ENCODE measurements around the gene H6PD.

The H6PD gene

DNA sequence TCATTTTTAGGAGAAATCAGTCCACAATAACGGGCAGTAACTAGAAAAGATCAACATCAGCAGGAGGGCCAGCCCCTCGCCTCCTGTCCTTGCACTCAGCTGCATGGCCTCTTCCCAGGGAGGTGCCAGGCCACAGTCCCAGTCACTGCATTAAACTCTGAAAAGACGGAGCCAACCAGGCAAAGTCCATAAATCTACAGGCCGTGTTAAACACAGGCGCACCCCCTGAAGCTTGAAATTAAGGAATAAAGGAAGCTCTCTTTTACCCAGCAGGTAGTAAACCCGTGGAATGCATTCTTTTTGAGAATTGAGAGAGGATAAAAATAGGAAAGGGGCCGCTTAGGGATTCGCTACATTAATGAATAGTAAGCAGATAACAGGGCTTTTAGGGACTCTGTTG, 18.4 kb downstream of the H6PD start:
- DNase-seq (ENCODE audit: insufficient read length, low spot score), result no peak
- no peak for FAIRE-seq

DNA sequence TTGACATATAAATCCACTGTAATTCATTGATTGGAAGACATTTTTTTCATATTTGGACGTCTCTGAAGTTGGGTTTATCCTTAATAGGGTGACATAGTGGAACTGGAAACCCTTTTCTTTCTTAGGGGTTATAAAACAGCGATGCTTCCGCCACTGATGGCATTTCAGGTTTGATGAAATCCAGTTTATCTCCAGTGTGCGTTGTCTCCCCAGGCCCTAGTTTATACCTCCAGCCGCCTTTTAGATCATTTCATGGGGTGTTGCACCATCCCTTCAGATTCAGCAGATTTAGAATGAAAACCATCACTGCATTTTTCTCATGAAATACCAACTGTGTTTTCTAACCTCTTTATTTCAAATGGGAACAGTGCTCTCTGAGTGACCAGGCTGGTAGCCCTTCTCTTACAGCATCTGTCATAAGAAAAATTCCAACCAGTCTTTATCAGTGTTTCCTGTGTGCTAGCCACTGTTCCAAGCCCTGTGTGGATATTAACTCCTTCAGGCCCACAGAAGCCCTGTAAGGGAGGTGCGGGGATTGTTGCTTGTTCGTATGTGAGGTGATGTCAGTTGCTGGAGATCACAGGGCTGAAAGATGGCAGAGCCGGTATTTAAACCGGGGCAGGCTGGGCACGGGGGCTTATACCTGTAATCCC, 19.0 kb downstream of the H6PD start:
- DNase-seq (ENCODE audit: insufficient read length, low spot score), result no peak
- no peak for FAIRE-seq

DNA sequence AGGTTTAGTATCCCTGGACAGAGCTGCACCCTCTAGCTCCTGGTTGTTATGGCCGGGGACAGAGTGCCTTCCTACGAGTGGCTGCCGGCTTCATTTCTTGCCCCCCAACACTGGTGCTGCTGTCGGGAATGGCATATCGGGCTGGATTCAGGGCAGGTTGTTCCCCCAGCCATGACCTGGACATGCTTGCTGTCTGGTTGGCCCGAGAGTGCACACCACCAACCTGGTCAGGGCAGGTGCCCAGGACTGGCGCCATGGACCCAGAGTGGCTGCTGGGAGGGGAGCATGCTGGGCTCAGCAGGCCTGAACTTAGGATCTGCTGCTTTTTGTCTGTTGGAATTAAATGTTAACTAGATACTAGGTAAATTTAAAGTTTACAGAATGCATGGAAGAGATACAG, 21.8 kb downstream of the H6PD start:
- no peak for FAIRE-seq
- no peak for DNase-seq (ENCODE audit: insufficient read length, low spot score)

DNA sequence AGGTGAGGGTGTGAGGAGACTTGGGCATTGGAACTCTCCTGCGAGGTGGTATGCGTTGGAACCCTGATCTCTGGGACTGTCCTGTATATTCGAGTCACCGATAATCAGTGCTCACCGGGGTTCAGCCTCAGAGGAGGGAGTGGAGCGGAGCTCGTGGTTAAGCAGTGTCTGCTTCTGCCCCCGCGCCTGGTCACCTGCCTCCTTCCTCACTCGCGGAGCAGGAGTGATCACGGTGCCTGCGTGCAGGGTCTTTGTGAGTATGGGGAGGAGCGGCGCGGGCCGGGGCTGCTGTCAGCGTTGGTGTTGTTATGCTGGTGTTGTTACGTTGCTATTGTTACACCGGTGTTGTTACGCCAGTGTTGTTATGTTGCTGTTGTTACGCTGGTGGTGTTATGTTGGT, 23.3 kb downstream of the H6PD start:
- DNase-seq (ENCODE audit: insufficient read length, low spot score), result no peak
- no peak for FAIRE-seq

DNA sequence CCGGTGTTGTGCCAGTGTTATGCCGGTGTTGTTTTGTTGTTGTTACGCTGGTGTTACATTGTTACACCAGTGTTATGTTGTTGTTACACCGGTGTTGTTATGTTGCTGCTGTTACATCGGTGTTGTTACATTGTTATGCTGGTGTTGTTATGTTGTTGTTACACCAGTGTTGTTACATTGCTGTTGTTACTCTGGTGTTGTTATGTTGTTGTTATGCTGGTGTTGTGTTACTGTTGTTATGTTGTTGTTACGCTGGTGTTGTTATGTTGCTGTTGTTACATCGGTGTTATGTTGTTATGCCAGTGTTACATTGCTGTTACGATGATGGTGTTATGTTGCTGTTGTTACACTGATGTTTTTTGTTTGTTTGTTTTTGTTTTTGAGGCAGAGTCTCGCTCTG, 24.1 kb downstream of the H6PD start:
- DNase-seq (ENCODE audit: insufficient read length, low spot score), result no peak
- FAIRE-seq, result no peak

DNA sequence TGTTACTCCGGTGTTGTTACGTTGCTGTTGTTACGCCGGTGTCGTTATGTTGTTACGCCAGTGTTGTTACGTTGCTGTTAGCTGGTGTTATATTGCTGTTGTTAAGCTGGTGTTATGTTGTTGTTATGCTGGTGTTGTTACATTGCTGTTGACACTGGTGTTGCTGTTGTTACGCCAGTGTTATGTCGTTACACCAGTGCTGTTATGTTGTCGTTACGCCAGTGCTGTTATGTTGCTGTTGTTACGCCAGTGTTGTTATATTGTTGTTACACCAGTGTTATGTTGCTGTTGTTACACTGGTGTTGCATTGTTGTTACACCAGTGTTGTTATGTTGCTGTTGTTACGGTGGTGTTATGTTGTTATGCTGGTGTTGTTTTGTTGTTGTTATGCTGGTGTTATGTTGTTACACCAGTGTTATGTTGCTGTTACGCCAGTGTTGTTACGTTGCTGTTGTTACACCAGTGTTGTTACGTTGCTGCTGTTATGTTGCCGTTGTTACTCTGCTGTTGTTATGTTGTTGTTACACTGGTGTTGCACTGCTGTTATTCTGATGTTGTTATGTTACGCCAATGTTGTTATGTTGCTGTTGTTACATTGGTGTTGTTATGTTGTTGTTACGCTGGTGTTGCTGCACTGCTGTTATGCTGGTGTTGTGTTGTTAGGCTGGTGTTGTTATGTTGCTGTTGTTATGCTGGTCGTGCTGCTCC, 25.6 kb downstream of the H6PD start:
- DNase-seq (ENCODE audit: insufficient read length, low spot score) (no peak), FAIRE-seq (peak; percentile 8)

DNA sequence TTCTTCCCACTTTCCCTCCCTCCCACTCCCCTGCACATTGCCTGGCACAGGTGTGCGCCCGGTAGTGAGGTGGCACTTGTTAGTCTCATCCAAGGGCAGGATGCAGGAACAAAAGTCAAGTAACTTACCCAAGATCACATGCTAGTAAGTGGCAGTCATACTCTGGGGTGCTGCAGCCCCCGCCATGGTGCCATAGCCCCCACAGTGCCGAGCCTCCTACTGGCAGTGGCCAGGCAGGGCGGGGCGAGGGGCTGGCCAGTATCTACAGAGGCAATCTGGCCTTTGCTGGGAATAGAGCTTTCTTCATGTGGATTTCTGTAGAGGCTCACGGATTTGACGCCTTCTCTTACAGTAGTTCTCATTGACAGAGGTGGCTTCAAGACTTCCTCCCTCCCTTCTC, 26.9 kb downstream of the H6PD start:
- FAIRE-seq, result no peak
- DNase-seq (ENCODE audit: insufficient read length, low spot score), result no peak

DNA sequence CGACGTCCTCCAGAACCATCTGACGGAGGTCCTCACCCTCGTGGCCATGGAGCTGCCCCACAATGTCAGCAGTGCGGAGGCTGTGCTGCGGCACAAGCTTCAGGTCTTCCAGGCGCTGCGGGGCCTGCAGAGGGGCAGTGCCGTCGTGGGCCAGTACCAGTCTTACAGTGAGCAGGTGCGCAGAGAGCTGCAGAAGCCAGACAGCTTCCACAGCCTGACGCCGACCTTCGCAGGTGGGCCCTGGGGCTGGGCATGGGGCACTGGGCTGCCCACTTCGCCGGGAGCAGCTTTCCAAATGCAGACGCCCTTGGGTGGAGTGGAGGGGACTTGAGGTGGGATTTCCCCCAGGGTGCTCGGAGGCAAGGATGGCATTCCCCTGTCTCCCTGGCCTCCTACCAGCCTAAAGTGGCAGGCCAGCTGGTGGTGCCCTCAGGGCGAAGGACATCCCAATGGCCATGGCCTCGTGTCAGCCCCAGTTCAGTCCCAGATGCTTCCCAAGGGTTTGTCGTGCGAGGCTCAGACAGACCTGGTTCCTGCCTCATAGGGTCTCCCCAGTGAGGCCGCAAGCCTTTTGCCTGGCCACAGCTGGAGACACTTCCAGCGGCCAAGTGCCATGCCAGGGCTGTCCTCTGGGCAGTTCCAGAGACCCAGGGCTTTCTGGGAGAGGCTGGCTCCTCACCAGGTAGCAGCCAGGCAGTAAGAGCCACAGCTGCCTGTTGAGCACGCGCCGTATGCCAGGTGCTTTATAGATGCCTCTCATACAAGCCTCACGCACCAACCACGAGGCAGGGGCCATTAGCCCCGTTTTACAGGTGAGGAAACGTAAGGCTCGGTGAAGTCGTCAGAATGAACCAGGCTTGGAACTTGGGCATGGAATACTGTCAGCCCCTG, 27.8 kb downstream of the H6PD start:
- no peak for DNase-seq (ENCODE audit: insufficient read length, low spot score)
- FAIRE-seq, result no peak

DNA sequence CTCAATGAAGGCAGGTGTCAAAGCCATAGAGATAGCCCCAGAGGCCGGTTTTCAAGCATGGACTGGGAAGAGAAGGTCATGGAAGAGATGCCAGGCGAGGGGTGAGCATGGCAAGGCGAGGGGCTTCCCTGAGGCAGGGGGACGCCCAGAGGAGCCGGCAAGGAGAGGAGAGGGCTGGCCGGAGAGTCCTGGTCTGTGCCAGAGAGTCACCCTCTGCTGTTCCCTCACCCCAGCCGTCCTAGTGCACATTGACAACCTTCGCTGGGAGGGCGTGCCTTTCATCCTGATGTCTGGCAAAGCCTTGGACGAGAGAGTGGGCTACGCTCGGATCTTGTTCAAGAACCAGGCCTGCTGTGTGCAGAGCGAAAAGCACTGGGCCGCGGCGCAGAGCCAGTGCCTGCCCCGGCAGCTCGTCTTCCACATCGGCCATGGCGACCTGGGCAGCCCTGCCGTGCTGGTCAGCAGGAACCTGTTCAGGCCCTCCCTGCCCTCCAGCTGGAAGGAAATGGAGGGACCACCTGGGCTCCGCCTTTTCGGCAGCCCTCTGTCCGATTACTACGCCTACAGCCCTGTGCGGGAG, 28.8 kb downstream of the H6PD start:
- FAIRE-seq (no peak), DNase-seq (ENCODE audit: insufficient read length, low spot score) (no peak)

DNA sequence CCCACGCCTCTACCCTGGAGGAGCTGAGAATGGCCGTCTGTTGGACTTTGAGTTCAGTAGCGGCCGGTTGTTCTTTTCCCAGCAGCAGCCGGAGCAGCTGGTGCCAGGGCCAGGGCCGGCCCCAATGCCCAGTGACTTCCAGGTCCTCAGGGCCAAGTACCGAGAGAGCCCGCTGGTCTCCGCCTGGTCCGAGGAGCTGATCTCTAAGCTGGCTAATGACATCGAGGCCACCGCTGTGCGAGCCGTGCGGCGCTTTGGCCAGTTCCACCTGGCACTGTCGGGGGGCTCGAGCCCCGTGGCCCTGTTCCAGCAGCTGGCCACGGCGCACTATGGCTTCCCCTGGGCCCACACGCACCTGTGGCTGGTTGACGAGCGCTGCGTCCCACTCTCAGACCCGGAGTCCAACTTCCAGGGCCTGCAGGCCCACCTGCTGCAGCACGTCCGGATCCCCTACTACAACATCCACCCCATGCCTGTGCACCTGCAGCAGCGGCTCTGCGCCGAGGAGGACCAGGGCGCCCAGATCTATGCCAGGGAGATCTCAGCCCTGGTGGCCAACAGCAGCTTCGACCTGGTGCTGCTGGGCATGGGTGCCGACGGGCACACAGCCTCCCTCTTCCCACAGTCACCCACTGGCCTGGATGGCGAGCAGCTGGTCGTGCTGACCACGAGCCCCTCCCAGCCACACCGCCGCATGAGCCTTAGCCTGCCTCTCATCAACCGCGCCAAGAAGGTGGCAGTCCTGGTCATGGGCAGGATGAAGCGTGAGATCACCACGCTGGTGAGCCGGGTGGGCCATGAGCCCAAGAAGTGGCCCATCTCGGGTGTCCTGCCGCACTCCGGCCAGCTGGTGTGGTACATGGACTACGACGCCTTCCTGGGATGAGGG, 29.7 kb downstream of the H6PD start:
- no peak for FAIRE-seq
- no peak for DNase-seq (ENCODE audit: insufficient read length, low spot score)

DNA sequence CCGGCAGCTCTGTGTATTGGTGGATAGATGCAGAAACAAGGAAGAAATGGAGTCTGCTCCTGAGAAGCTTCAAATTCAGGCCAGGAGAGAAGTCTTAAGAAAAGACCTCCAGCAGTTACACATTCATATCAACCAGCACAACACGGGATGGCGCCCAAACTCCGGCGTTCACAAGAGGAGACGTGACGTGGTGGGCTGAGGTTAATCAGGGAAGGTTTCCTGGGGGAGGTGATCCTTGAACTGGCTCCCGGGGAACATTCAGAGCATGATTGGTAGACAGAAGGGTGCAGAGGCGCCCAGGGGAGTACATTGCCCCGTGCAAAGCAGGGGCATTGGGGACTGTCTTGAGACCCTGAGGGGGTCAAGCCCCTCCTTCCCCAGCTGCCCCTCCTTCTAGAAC, 30.5 kb downstream of the H6PD start:
- DNase-seq (ENCODE audit: insufficient read length, low spot score) (no peak), FAIRE-seq (no peak)

DNA sequence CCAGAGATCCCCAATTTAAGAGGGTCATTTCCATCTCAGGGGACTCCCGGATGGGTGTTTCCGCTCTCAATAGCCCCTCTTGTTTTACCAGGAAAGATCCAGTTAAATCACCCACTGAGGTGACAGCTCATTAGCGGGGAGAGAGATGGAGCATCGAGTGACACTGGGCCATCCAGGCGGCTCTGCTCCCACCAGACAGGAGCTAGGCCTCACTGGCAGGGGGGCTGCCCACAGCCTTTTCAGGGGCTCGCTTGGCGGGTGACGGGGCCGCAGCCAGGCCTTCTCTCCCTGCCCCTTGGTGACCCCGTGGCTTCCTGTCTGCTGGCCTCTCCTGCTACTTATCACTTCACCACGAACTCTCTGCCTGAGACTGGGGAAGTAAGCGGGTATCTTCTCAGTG, 31.4 kb downstream of the H6PD start:
- FAIRE-seq (no peak), DNase-seq (ENCODE audit: insufficient read length, low spot score) (no peak)

DNA sequence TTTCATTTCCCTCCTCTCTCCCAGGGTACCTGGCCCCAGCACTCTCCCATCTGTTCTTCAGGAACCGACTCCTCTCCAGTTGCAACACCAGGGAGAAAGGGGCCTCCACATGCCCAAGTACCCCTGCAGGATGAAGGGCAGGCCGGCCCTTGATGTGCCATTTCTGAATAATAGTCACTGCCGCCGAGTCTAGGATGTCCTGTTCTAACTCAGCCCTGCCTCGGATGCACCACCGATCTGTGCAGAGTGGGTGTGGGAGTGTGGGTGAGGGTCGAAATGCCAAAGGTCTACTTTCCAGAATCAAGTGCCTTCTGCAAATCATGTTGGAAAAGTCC, 32.7 kb downstream of the H6PD start:
- DNase-seq (ENCODE audit: insufficient read length, low spot score) (no peak), FAIRE-seq (no peak)

DNA sequence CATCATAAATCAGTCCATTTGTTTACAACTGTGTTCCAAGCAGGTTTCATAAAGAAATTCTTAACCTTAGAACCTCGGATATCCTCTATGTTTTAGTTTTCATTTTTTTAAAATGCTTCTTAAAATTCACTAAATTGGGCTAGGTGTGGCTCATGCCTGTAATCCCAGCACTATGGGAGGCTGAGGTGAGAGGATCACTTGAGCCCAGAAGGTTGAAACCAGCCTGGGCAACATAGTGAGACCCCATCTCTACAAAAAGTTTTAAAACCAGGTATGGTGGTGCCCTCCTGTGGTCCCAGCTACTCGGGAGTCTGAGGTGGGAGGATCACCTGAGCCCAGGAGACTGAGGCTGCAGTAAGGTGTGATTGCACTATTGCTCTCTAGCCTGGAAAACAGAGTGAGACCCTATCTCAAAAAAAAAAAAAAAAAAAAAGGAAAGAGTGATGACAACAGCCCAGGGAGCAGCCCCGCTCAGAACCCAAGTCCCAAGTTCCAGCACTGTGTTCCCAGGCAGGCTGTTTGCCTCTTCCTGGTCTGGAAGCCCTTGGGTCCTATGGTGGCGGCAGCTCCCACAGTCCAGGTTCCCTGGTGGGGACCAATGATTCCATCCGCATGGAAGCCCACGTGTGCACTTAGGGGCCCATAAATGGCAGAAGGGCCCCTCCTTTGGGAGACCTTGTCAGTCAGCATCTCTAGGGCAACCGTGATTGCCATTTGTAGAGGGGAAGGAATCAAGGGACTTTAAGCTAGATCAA, 33.4 kb downstream of the H6PD start:
- no peak for DNase-seq (ENCODE audit: insufficient read length, low spot score)
- FAIRE-seq, result no peak

DNA sequence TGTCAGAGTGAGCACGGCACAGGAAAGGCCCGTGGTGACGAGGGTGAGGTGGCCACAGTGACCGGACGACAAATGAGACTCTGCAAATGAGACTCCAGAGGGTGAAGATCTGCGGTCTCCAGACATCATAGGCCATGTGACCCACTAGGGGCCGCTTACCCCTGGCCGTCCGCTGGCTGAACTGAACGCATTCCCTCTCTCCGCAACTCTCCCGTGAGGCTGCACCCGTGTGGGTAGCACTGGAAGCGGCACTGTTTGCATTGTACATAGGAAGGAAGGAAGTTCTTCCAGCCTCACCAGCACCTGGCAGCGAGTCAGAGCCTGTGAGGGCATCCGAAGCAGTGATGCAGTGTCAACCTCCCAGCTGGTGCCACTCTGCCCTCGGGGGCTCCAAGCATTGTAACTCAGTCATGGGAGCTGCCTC, 34.5 kb downstream of the H6PD start:
- no peak for FAIRE-seq
- DNase-seq (ENCODE audit: insufficient read length, low spot score), result no peak

DNA sequence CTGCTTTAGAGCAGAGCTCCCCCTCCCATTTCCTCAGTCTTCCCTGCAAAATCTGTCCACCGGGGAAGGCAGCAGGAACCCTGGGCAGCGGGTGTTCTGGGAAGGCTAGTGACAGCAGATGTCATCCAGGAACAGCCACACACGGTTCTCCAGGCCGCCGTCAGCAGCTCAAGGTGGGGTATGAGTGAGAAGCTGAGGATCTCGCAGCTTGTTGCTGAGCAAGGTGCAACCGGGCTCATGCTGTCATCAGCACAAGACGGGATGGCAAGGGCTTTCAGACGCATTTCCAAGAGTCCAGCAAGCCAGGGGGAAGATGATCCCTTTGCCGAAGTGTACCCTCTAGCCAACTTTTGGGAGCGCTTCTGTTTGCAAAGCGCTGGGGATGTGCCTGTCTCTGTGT, 35.1 kb downstream of the H6PD start:
- DNase-seq (ENCODE audit: insufficient read length, low spot score), result no peak
- no peak for FAIRE-seq

DNA sequence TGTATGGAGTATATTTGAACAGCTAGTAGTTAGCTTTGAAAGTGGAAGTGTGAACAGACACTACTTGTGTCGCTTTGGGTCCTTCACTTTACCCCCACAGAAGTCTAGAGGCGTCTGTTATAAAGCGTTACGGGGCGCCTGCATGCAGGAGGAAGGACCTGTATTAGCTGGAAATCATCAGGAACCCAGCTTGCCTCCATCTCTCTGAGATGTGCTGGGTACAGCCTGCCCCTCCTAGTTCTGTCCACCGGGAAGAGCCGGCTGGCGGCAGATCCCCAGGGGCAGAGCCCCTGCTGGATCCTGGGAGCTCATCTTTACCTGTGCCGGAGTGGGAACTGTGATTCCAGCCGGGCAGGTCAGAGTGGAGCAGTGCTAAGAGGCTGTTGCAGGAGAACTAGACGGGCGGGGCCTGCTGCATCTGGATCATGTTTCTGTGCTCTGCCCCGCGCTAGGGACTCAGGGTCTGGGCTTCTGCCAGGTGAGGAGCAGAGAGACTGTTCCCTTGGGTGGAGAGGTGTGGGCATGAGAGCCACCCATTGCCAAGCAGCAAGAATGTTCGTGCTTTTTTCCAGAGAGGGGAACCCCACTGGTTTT, 35.8 kb downstream of the H6PD start:
- no peak for DNase-seq (ENCODE audit: insufficient read length, low spot score)
- FAIRE-seq, result no peak

DNA sequence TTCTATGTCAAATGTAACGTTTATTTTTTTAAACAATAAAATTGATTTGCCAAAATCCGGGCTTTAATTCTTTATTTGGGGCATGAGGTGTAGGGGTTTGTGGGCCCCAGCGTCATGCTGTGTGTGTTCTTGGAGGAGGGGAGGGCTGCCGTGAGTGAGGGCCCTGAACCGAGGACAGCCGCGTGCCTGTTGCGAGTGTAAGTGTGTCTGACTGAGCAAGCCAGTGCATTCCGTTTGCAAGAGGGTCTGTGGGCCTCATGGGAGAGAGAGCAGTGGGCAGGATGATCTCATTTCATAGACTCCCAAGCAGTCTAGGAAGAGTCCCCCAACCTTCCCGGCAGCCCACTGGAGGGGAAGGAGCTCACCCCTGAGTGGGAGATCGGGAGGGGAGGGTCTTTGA, 36.7 kb downstream of the H6PD start:
- no peak for FAIRE-seq
- no peak for DNase-seq (ENCODE audit: insufficient read length, low spot score)

DNA sequence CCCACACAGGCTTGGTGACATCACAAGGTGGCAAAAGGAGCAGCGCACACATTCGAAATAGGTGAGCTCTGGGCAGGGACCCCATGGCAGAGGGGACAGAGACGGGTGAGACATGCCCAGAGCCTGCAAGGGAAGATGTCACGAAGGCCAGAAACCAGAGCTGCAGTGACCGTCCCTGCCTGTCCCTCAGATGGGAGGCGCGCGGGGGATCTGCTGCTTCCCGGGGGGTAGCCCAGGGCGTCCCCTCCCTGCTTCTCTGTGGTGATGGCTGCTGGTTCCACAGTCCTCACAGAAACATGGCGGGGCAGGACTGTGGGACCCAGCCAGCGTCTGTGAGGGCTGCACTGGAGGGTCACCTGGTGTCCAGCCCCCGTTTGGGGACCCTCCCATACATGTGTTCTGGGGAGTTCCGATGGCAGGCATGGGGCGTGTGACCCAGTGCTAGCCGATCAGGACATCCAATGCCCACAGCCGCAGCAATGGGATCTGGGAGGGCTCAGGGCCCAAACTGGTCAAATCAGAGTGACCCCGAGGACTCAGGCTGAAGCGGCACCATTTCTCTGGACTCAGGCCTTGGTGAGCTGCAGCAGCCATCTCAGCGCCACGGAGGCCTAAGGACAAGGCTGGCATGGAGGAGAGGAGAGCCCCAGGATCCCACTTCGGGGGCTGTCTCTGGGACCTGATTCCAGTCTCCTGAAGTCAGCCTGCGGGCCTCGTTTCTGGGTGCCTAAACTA, 37.5 kb downstream of the H6PD start:
- FAIRE-seq (no peak), DNase-seq (ENCODE audit: insufficient read length, low spot score) (no peak)
